Measurements from ENCODE around the gene TRAPPC1.

The TRAPPC1 gene

DNA sequence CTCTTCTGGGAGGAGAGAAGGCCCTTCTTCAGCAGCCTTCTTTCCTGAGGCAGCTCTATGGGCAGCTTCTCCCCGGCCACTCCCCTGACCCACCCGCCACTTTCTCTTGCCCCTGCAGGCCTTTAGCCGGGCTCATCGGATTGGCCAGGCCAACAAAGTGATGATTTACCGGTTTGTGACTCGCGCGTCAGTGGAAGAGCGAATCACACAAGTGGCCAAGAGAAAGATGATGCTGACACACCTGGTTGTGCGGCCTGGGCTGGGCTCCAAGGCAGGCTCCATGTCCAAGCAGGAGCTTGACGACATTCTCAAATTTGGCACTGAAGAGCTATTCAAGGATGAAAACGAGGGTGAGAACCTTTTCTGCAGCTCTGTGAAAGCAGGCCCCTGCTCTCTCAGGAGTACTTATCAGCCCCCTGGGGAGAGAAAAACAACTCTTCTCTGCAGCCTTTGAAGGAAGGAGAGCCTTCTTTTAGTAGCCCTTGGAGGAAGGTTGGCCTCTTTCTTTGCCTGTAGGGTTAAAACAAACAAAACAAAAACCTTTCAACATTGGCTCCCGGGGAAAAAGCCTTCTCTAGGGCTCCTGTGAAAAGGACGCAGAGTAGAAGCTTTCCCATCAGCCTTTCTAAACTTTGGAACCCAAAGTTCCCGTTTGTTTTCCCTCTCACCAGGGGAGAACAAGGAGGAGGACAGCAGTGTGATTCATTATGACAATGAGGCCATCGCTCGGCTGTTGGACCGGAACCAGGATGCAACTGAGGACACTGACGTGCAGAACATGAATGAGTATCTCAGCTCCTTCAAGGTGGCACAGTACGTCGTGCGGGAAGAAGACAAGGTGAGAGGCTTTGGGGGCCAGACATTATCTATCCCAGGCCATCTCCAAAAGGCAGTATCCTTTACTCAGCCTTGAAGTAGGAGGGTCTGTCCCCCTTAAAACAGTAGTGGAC lies 28.3 kb downstream of the TRAPPC1 start:
- DNase-seq (ENCODE audit: low read depth): no peak

DNA sequence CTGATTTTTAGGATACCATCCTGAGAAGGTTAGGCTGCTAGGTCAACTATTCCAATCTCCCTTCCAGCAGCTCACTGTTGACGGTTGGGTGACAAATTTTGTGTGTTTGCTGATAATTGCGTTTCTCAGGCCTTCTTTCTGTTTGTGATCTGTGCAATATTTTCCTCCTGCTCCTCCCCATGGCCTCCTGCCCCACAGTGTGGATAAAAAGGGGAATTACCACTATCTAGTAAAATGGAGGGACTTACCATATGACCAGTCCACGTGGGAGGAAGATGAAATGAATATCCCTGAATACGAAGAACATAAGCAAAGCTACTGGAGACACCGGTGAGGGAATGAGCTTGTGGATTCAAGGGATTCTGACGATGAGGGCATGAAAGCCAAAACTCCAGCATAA lies 34.0 kb downstream of the TRAPPC1 start:
- DNase-seq (ENCODE audit: low read depth): no peak

DNA sequence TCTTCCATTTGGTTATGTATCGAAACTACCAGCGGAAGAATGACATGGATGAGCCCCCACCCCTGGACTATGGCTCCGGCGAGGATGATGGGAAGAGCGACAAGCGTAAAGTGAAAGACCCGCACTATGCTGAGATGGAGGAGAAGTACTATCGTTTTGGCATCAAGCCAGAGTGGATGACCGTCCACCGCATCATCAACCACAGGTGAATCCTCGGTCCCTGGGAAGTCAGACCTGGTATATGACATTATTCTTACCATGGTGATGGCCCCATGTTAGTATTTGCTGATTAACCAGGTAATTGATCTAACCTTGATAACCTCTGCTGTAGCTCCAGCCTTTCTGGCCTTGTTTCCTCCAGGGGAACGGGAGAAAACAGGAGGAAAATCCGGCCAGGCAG lies 34.7 kb downstream of the TRAPPC1 start:
- DNase-seq (ENCODE audit: low read depth): no peak

DNA sequence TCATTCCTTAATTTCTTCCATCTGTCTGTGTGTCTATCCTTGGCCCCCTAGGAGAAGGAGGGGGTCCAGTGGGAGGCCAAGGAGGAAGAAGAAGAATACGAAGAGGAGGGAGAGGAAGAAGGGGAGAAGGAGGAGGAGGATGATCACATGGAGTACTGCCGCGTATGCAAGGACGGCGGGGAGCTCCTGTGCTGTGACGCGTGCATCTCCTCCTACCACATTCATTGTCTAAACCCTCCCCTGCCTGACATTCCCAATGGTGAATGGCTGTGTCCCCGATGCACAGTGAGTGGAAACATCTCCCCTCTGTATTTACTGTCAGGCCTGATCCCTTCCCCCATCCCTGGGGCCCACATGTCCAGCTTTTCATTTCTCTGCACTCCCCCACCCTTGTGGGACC lies 36.9 kb downstream of the TRAPPC1 start:
- no peak for DNase-seq (ENCODE audit: low read depth)

DNA sequence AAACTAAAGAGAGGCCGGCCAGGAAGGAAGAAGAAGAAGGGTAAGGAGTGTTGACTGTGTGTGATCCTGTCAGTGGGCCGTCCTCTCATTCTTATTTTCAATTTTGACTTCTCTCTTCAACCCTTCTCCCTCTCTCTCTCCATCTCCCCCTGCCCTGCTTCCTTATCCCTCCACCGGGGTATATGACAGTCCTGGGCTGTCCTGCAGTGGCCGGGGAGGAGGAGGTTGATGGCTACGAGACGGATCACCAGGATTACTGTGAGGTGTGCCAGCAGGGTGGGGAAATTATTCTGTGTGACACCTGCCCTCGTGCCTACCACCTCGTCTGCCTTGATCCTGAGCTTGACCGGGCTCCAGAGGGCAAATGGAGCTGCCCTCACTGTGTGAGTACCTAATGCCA lies 37.5 kb downstream of the TRAPPC1 start:
- DNase-seq (ENCODE audit: low read depth): no peak

DNA sequence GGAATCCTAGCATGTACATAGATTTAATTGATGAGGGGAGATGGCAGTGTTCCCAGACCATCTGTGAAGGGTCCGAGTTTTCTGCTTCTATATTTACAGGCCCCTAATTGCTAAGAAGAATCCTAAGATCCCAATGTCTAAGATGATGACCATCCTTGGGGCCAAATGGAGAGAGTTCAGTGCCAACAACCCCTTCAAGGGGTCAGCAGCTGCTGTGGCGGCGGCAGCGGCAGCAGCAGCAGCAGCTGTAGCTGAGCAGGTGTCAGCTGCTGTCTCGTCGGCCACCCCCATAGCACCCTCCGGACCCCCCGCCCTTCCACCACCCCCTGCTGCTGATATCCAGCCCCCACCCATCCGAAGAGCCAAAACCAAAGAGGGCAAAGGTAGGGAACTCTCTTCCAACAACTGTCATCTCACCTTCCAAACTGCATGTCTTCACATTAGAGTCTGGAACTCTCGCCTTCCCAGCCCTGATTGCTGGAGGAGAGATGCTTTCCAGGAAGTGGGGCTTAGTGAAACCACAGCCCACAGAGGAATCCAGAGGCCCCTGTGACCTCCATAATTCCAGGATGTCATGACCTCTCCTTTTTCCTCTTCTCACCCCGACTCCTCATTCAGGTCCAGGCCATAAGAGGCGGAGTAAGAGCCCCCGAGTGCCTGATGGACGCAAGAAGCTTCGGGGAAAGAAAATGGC lies 38.4 kb downstream of the TRAPPC1 start:
- no peak for DNase-seq (ENCODE audit: low read depth)

DNA sequence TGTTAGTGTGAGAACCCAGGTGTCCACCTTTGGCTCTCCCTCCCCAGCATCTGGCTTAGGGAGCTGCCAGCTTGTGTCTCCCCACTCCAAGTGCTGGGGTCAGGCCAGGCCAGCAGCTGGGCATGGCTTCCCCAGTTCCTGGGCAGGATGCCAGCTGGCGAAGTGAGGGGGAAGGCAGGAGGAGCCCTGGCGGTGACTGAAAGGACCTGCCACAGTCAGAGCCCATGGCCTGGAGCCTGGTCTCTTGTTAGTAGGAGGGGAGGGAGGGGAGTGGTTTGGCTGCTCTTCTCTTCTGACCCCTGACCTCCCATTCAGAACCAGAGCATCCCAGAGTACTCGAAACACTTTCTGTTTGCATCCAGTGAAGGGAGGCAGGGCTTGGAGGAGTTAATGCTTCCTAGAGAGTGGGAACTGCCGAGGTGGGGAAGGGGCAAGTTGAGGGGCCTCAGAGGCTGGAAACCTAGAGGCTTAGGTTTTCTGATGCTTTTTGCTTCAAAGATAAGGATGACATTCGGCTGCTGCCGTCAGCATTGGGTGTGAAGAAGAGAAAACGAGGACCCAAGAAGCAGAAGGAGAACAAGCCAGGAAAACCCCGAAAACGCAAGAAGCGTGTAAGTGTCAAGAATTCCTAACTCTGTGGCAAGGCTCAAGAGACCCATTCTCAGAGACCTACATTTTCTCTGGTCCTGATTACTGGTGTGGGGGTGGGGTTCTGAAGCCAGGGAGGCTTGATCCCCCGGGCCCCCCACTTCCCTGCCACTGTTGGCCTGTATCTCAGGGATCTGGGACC lies 42.4 kb downstream of the TRAPPC1 start:
- no peak for DNase-seq (ENCODE audit: low read depth)

DNA sequence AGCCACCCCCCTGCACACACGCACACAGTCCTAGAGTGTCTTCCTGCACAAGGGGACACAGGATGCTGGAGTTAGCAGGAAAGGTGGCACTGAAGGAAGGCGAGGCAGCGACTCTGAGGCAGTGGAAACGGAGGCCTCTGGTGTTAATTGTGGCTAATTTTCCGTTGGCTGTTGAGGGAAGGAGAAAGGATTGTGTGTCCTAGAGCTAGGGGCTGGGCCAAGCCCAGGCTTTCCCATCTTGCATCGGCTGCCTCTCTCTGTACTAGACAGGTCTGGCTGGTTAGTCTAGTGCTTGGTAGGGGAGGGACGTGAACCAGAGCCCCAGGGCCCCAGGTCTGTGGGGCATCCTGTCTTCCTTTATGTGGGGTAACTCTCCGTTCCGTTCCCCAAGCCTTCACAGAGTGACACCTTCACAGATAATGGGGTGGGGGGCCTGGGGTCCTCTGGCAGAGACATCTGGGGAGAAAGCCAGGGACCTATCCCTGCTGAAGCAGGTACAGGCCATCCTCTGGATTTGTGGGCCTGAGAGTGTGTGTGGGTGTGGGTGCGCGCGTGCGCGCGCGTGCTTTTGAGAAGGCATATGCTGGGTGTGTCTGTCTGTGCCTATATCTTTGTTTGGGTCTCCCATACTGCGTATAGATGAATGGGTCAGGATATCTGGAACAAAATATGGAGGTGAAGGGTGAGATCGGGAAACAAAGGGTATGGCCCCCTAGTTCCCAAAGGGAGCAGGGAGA lies 43.4 kb downstream of the TRAPPC1 start, which contains the start of gene CHD3:
Gene CHD3, plus strand, starts transcription at position 606 of the 737 bp plus-strand sequence. CDS start 212 bp downstream, outside the sequence.
- no peak for DNase-seq (ENCODE audit: low read depth)

DNA sequence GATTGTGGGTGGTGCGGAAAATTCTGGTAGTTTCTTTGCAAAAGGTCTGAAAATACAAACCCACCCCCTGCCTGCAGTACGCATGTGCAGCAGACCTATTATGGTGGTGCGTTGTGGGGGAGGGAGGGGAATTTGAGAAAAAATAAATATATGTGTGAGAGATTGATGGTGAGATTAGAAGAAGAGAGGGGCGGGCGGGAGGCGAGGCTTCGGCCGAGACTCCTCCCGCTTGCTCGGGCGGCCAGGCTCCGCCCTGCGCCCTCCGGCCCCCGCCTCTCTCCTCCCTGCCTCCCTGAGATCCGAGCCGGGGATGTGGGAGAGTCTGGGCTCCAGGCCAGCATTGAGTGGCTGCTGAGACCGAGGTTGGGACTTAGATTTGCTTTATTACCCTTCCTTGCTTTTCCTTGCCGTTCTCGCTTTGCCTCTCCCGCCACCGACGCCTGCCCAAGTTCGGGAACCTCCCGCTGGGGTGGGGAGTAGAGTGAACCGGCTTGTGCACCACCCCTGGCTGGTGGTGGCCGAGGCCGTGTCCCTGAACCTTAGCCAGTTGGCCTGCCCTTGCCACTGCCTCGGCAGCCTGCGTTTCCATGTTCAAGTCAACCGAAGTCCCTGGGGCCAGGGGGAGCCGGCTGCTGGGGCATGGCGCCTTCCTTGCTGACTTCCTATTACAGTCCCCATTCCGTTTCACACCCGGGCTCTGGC lies 44.1 kb downstream of the TRAPPC1 start:
- DNase-seq (ENCODE audit: low read depth): peak; percentile 89

DNA sequence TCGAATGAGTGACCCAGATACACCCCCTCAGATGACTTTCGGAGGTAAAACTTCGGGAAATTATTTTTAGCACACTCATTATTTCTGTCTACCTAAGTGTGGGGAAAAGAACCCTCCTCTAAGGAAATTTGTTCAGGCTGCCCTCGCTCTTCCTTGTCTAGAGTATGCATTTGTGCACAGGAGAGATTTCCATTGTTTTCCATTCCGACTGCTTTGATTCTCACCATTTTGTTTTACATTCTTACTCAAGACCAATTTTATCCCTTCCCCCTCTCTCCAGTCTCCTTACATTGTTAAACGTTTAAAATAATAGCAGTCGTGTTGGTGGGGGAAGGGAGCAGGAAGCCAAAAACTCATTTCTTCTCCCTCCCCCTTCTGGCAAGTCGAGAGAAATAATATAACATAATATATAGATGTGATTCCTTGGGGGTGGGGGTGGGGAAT lies 44.7 kb downstream of the TRAPPC1 start:
- no peak for DNase-seq (ENCODE audit: low read depth)

DNA sequence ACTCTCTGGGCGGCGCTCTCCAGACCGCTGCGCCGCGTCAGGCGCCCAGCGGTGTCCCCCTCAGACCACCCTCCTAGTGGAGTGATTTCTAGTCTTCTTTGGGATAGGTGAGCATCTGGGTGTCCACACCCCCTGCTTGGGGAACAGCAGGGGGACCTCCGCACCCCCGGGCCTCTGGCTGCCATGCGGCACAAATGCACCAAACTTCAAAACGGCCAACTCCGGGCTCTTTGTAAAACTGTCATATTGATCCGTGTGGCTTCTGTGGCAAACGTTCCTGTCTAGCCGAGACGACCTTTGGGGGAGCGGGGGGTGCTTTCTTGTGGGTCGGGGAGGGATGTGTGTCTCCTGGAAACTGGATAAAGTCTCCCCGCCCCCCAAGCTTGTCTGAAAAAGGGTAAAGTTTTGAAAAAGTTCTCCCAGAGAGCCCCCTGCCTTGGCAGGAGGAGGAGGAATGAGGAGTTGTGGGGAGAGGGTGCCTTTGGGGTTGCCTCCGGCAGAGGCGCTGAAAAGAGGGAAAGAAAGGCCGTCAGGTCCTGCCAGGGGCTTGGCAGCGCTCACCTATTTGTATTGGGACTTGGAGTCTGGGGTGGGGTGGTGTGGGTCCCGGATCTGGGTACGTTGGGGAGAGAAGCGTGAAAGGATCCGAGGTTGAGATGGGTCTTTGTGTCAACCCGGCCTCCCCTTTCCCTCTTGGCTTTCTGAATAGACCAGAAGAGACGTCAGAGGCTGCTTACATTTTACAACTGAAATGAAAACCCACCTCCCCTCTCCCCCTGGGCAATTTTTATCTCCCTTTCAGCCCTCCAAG lies 45.3 kb downstream of the TRAPPC1 start:
- DNase-seq (ENCODE audit: low read depth): no peak

DNA sequence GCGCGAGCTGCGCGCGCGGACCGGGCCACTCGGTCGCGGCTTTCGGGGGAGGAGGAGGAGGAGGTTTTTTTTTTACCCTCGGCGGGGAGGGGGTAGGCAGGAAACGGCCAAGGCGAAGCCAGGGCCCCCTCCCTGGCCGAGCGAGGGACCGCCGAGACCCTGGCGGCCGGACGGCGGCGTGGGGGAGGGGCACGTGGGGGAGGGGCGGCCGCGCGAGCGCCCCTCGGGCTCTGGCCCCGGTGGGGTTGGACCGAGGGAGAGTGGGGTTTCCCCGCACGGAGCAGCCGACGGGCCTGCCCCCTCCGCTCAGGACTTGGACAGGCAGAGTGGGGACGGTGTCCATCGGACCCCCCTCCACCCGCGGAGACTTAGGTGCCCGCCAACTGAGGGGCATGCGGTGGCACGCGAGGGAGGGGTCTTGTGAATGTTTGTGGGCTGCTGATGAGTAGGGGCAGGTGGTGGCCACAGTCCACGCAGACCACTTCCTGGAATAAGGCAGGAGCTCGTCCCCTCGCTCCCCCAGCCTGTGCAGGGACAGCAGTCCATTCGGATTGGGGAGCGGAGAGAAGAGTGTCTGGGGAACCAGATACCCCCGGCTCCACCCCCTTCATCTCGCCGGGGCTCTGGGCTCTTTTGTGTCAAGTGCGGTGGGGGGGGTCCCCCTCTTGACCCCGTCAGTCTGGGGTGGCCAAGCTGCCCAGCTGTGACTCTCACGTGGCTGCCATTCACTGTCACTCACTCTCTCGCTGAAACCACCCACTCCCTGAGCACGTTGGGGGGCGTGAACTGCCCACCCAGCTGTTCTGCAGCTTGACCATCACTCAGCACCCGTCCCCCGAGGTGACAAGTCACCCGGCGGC lies 46.1 kb downstream of the TRAPPC1 start:
- DNase-seq (ENCODE audit: low read depth): no peak

DNA sequence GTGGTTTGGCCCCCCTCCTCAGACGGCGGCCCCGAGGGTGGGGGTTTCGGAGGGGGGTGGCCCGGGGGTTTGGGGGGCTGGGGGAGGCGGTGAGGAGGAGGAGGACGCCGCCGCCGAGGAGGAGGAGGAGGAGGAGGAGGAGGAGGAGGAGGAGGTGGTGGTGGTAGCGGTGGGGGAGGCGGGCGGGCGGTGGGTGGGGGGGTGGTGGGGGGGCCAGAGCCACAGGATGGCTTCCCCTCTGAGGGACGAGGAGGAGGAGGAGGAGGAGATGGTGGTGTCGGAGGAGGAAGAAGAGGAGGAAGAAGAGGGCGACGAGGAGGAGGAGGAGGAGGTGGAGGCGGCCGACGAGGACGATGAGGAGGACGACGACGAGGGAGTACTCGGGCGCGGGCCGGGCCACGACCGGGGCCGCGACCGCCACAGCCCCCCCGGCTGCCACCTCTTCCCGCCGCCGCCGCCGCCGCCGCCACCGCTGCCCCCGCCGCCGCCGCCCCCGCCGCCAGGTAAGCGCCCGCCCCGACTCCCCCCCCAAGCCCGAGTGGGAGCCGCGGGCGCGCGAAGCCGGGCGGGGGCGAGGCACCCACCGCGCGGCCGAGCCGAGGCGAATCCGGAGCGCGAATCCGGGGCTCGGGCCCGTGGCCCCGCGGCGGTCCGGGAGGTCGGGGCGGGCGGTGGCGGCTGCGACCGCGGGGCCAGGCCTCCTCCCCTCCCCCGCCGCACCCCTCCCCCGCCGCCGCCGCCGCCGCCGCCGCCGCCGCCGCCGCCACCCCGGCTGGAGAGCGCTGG lies 47.0 kb downstream of the TRAPPC1 start:
- peak; percentile 53 for DNase-seq (ENCODE audit: low read depth)

DNA sequence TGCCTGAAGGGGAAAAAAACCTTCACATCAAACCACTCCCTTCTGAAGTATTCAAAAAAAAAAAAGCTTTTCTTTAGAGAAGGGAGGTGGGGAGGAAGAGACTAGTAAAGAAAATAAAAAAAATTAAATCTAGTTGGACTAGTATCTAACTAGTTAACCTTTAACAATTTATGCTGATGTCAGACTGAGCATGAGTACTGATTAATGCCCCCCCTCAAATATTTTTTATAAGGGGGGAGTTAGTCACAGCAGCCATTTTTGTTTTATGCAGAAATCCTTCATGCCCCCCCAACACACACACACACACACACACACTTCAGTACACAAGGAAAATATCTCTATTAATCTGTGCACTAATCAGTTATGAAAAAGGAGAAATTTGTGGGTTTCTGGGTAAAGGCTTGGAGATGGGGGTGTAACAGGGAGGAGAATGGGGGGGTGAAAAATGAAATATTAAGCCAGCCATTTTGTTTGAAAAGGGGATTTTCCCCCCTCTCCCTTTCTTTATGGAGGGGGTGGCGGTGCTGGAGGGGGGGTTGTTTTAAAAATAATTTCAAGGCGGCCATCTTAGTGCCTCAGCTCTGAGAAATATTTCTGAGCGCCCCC lies 47.9 kb downstream of the TRAPPC1 start:
- DNase-seq (ENCODE audit: low read depth): no peak

DNA sequence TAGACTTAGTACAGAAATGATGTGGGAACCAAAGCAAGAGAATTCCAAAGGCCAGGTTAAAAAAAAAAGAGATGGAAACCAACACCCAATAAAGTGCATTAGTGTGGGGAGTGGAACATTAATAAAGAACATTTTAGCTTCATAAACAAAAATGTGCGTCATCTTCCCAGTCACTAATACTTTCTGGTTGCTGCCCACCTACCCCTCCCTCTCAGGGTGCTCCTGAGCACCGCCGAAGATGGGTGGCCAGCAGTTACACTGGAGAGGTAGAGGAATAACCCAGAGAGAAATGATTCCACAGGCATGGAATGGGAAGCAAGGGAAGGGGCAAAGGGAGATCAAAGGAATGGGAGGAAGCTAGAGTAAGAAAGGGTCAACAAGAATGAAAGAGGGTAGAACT lies 49.1 kb downstream of the TRAPPC1 start:
- no peak for DNase-seq (ENCODE audit: low read depth)

DNA sequence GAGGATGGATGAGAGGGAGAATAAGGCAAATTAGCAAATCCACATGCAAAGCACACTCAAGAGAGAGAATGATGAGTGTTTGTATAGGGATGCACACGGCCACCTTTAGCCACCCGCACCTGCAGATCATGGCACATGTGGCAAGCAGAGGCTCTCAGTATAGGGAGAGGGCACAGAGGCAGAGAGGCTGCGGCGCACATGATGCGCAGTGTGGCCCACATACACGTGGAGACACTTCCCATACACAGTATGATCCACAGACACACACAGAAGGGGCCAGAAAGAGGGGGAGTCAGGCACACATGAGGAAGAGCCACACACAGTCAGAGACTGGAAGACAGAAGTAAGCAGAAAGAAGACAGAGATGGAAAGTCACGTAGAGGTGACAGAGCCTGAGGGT lies 49.7 kb downstream of the TRAPPC1 start:
- DNase-seq (ENCODE audit: low read depth): no peak

DNA sequence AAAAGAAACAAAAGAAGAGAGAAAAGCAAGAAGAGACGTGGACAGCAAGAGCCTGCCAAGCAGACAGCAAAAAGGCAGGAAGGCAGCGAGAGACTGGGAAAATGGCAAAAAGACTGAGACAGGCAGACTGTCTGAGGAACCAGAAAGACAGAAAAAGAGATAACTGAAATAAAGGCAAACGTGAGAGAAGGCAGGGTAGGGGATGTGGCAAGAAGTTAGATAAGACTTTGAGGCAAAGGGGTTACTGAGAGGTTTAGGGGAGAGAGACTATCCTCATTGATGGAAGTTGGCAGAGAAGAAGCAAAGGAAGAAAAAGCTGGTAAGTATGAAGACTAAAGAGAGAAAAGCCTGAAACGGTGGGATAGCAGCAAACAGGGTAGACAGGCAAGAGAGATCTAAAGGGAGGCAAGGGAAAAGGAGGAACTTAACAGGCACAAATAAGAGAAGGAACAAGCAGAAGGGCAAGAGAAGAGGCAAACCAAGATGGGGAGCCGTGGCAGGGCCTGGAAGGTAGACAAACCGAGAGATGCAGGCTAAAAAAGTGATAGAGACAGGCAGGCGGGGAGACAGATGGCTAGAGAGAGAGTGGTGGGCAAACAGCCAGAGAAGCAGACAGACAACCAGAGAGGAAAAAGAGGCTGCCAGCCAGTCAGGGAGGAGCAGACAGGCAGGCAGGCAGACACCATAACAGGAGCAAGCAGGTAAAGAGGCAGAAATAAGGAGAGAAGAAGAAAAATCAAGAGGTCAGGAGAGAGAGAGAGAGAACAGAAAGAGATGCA lies 50.3 kb downstream of the TRAPPC1 start:
- no peak for DNase-seq (ENCODE audit: low read depth)
